ENCODE results near the gene VWA7.

VWA7 gene

GRCh38 chr6:31718265-31718664 lies 58.9 kb downstream of the VWA7 start:
- no peak for DNase-seq

GRCh38 chr6:31717499-31718222 lies 59.5 kb downstream of the VWA7 start:
- no peaks in the 10 kb centered on the region for H3K9me3 ChIP-seq (ENCODE audit: severe bottlenecking)
- no peaks in the 10 kb centered on the region for H3K36me3 ChIP-seq
- no peak overlapping the region for H3K4me3 ChIP-seq (ENCODE audit: low read depth, low read length)
- peak; percentile 17 for DNase-seq
- no peak for TF ChIP-seq CTCF (IDR thresholded peaks at IDR 0.05; ENCODE audit: low read depth, low read length)
- no peaks in the 10 kb centered on the region for H3K27me3 ChIP-seq (ENCODE audit: insufficient read depth, low read depth, severe bottlenecking)
- no peak overlapping the region for H3K27ac ChIP-seq

More at GRCh38 chr6:31718265-31718664, 58.9 kb downstream of the VWA7 start:
- Histone ChIP-seq H3K27me3 (ENCODE audit: insufficient read depth, low read depth, severe bottlenecking) (no peaks in the 10 kb centered on the region), H3K4me3 (ENCODE audit: low read depth, low read length) (no peak overlapping the region), H3K36me3 (no peaks in the 10 kb centered on the region), H3K27ac (no peak overlapping the region), H3K9me3 (ENCODE audit: severe bottlenecking) (no peaks in the 10 kb centered on the region)
- TF ChIP-seq CTCF (IDR thresholded peaks at IDR 0.05; ENCODE audit: low read depth, low read length) = no peak
